ENCODE results near the gene FBXL7. TPM values are rescaled to one million over a fixed set of nuclear protein-coding genes. Genes with fewer than 3 reads are reported as not detected.

The FBXL7 gene
- total and polyA plus RNA-seq, 2 donors (not counting 3 experiments of a cell fraction or from before 2014, with no cell fraction given), result 23.5 to 32.2 TPM

GRCh38 chr5:15858326-15858725 lies 358.3 kb downstream of the FBXL7 start:
- no peaks in the 10 kb centered on the region for H3K36me3 ChIP-seq (ENCODE audit: control insufficient read depth in 2 of 2, extremely low read depth in 1 of 2, insufficient read depth in 2 of 2, low read length in 2 of 2)
- CTCF ChIA-PET, result interaction anchor here (1.0 to 1.3 kb wide), 2 partner anchors 12 to 40 kb away, joined by 3 read pairs; no protein-coding TSS in a partner anchor
- intact Hi-C loops (cut with micrococcal nuclease) (no loop called here), dilution Hi-C loops (cut with MboI; ENCODE audit: extremely low pct_ligation_motif_present, low sequenced_read_pairs) (no loop called here)
- H3K27me3 ChIP-seq (ENCODE audit: control insufficient read depth in 2 of 2, insufficient read depth in 2 of 2, low read length in 2 of 2), result no peaks in the 10 kb centered on the region
- no TSS peak for BruUV-seq (replicated peaks)
- POLR2A ChIA-PET, result no interaction called here
- H3K4me3 ChIP-seq (replicated peaks in 1 of 3; ENCODE audit: insufficient read depth in 1 of 3, low read depth in 1 of 3, low read length in 3 of 3), result no peak overlapping the region
- H3K9me1 ChIP-seq (replicated peaks; ENCODE audit: control insufficient read depth, extremely low read depth, insufficient read depth, low read length), result no peaks in the 10 kb centered on the region
- no peak for FAIRE-seq
- no peak for DNase-seq (ENCODE audit: low read depth, low spot score)
- no peak overlapping the region for H3K9ac ChIP-seq (replicated peaks; ENCODE audit: extremely low read depth, insufficient read depth, low read length)
- no peaks in the 10 kb centered on the region for H3K79me2 ChIP-seq (ENCODE audit: control insufficient read depth, insufficient read depth, low read length)
- no peak for TF ChIP-seq POLR2A (IDR thresholded peaks at IDR 0.05; ENCODE audit: low read depth, low read length)
- TF ChIP-seq GATA2 (IDR thresholded peaks at IDR 0.05; ENCODE audit: insufficient read depth, insufficient read length, low read depth, low read length), result no peak
- TF ChIP-seq MAX (IDR thresholded peaks at IDR 0.05; ENCODE audit: insufficient read depth, insufficient read length), result no peak
- TF ChIP-seq POLR2AphosphoS5 (IDR thresholded peaks at IDR 0.05; ENCODE audit: insufficient read depth, low read depth, low read length), result no peak
- TF ChIP-seq EZH2 (IDR thresholded peaks at IDR 0.05; ENCODE audit: borderline replicate concordance, low read depth, low read length, severe bottlenecking), result no peak
- TF ChIP-seq CTCF (IDR thresholded peaks at IDR 0.05; ENCODE audit: extremely low read depth in 1 of 2, insufficient read depth in 1 of 2, low read depth in 1 of 2, low read length in 2 of 2), result no peak
- no peak for TF ChIP-seq FOS (IDR thresholded peaks at IDR 0.05; ENCODE audit: borderline replicate concordance, insufficient read depth, low read length)
- no peak for TF ChIP-seq JUN (IDR thresholded peaks at IDR 0.05; ENCODE audit: borderline replicate concordance, insufficient read depth, insufficient read length, low read depth)
- TF ChIP-seq MYC (IDR thresholded peaks at IDR 0.05; ENCODE audit: low read depth, low read length), result no peak
- H3K4me1 ChIP-seq (ENCODE audit: control insufficient read depth, extremely low read depth, insufficient read depth, low read length), result peaks cover 11% of the 10 kb centered on the region
- H4K20me1 ChIP-seq (replicated peaks; ENCODE audit: control insufficient read depth, extremely low read depth, insufficient read depth, low read length), result no peaks in the 10 kb centered on the region
- no peak overlapping the region for H2AFZ ChIP-seq (ENCODE audit: low read depth, low read length)
- H3K27ac ChIP-seq (ENCODE audit: insufficient read depth, low read depth, low read length), result no peak overlapping the region
- no peaks in the 10 kb centered on the region for H3K9me3 ChIP-seq (replicated peaks; ENCODE audit: control insufficient read depth, insufficient read depth, low read length)
- no peak overlapping the region for H3K4me2 ChIP-seq (ENCODE audit: insufficient read depth, low read length)

Measured in endothelial cell of umbilical vein (primary cell).